ENCODE measurements around the gene SKAP1.
"Not testable (repeated sequence)": the region's sequence is repeated elsewhere in the genome, so short reads cannot be mapped to it uniquely, and the experiment has no call there.

The SKAP1 gene

GRCh38 chr17:48250949-48251348 lies 179.1 kb downstream of the SKAP1 start:
- no peaks in the 10 kb centered on the region for H3K36me3 ChIP-seq (ENCODE audit: control insufficient read depth, insufficient read depth, low read length)
- no peak for TF ChIP-seq CTCF (IDR thresholded peaks at IDR 0.05; ENCODE audit: insufficient read depth, low read length, poor library complexity, severe bottlenecking)
- DNase-seq (ENCODE audit: extremely low read depth, insufficient read length), result no peak
- no peak overlapping the region for H3K4me3 ChIP-seq (replicated peaks; ENCODE audit: low read depth, low read length)
- no peaks in the 10 kb centered on the region for H3K27me3 ChIP-seq (replicated peaks; ENCODE audit: control insufficient read depth, insufficient read depth, low read length)

- not testable (repeated sequence) for H3K27me3 ChIP-seq (replicated peaks; ENCODE audit: control insufficient read depth, insufficient read depth, low read length); H3K4me3 ChIP-seq (replicated peaks; ENCODE audit: low read depth, low read length); H3K36me3 ChIP-seq (ENCODE audit: control insufficient read depth, insufficient read depth, low read length); DNase-seq (ENCODE audit: extremely low read depth, insufficient read length)
Observed at GRCh38 chr17:48250059-48250458, 180.0 kb downstream of the SKAP1 start.

GRCh38 chr17:48247603-48248002 lies 182.4 kb downstream of the SKAP1 start:
- no peak for TF ChIP-seq CTCF (IDR thresholded peaks at IDR 0.05; ENCODE audit: insufficient read depth, low read length, poor library complexity, severe bottlenecking)
- no peak for DNase-seq (ENCODE audit: extremely low read depth, insufficient read length)
- no peaks in the 10 kb centered on the region for H3K27me3 ChIP-seq (replicated peaks; ENCODE audit: control insufficient read depth, insufficient read depth, low read length)
- no peaks in the 10 kb centered on the region for H3K36me3 ChIP-seq (ENCODE audit: control insufficient read depth, insufficient read depth, low read length)
- no peak overlapping the region for H3K4me3 ChIP-seq (replicated peaks; ENCODE audit: low read depth, low read length)

GRCh38 chr17:48247038-48247437 lies 183.0 kb downstream of the SKAP1 start:
- Histone ChIP-seq H3K36me3 (ENCODE audit: control insufficient read depth, insufficient read depth, low read length) (no peaks in the 10 kb centered on the region), H3K4me3 (replicated peaks; ENCODE audit: low read depth, low read length) (no peak overlapping the region), H3K27me3 (replicated peaks; ENCODE audit: control insufficient read depth, insufficient read depth, low read length) (no peaks in the 10 kb centered on the region)
- no peak for TF ChIP-seq CTCF (IDR thresholded peaks at IDR 0.05; ENCODE audit: insufficient read depth, low read length, poor library complexity, severe bottlenecking)
- no peak for DNase-seq (ENCODE audit: extremely low read depth, insufficient read length)

GRCh38 chr17:48246612-48247011 lies 183.4 kb downstream of the SKAP1 start:
- Histone ChIP-seq H3K27me3 (replicated peaks; ENCODE audit: control insufficient read depth, insufficient read depth, low read length) (no peaks in the 10 kb centered on the region), H3K36me3 (ENCODE audit: control insufficient read depth, insufficient read depth, low read length) (no peaks in the 10 kb centered on the region), H3K4me3 (replicated peaks; ENCODE audit: low read depth, low read length) (no peak overlapping the region)
- DNase-seq (ENCODE audit: extremely low read depth, insufficient read length), result no peak
- no peak for TF ChIP-seq CTCF (IDR thresholded peaks at IDR 0.05; ENCODE audit: insufficient read depth, low read length, poor library complexity, severe bottlenecking)

- not testable (repeated sequence) for DNase-seq (ENCODE audit: extremely low read depth, insufficient read length); H3K27me3 ChIP-seq (replicated peaks; ENCODE audit: control insufficient read depth, insufficient read depth, low read length); H3K4me3 ChIP-seq (replicated peaks; ENCODE audit: low read depth, low read length); H3K36me3 ChIP-seq (ENCODE audit: control insufficient read depth, insufficient read depth, low read length)
Observed at GRCh38 chr17:48245465-48246033, 184.5 kb downstream of the SKAP1 start.

GRCh38 chr17:48244814-48245213 lies 185.2 kb downstream of the SKAP1 start:
- Histone ChIP-seq H3K27me3 (replicated peaks; ENCODE audit: control insufficient read depth, insufficient read depth, low read length) (no peaks in the 10 kb centered on the region), H3K36me3 (ENCODE audit: control insufficient read depth, insufficient read depth, low read length) (no peaks in the 10 kb centered on the region), H3K4me3 (replicated peaks; ENCODE audit: low read depth, low read length) (no peak overlapping the region)
- TF ChIP-seq CTCF (IDR thresholded peaks at IDR 0.05; ENCODE audit: insufficient read depth, low read length, poor library complexity, severe bottlenecking), result no peak
- no peak for DNase-seq (ENCODE audit: extremely low read depth, insufficient read length)
